HCT116 (cell line): ENCODE measurements around the gene EYA3. TPM values are rescaled to one million over a fixed set of nuclear protein-coding genes. Genes with fewer than 3 reads are reported as not detected.

ENCODE experiments used
- ATAC-seq: fragments of 200-7000 bp; cut with Tn5 transposase; 2 replicates; pipeline ENCODE4 v1.9.1; 2020; ENCODE audit warnings: mild to moderate bottlenecking, moderate library complexity
- BruUV-seq: library from RNA; stranded (reverse); fragments of 400-500 nt; replicated peaks from 2 replicates; lab custom pipeline; 2021; lab: Mats Ljungman, UMichigan
- CTCF ChIA-PET: fragments of 300-600 bp; sonication (Branson Sonifier 250); formaldehyde crosslinking; loops from one replicate; lab custom pipeline; 2021; ENCODE audit warnings: antibody characterized with exemption; lab: Charles Lee
- POLR2A ChIA-PET: fragments of 300-600, 350-600 bp; sonication (Branson Sonifier 250); formaldehyde crosslinking; loops from one replicate; lab custom pipeline; 2021; ENCODE audit warnings: antibody characterized with exemption; lab: Charles Lee
- RAD21 ChIA-PET, 2 experiments: fragments of 300-600 bp; sonication (Branson Sonifier 250); formaldehyde crosslinking; loops; one replicate each; lab custom pipeline; 2023; ENCODE audit warnings: low total read pairs in 2 of 2; ENCODE audit not compliant: uncharacterized antibody in 2 of 2, unreplicated experiment in 2 of 2, low non-redundant PET in 1 of 2; lab: Charles Lee
- DNase-seq: peaks from one replicate; pipeline ENCODE4 v3.0.0-alpha.2; 2010; ENCODE audit warnings: low read depth, low spot score
- H2AFZ ChIP-seq: fragments of 200-600 bp; shearing (Covaris generic), sonication (generic); 2 replicates; pipeline ENCODE4 v1.6.1; 2017; ENCODE audit warnings: low read depth, mixed run types, mixed read lengths, antibody characterized with exemption, low read length; ENCODE audit not compliant: poor library complexity, severe bottlenecking
- H3K27ac ChIP-seq: 2 replicates; pipeline ENCODE4 v1.5.1; 2012; ENCODE audit warnings: low read depth, low read length
- H3K27me3 ChIP-seq: fragments of 200-600 bp; sonication (generic); 2 replicates; pipeline ENCODE4 v1.6.1; 2016; ENCODE audit warnings: mixed run types, low read length, mixed read lengths; ENCODE audit not compliant: insufficient read depth
- H3K36me3 ChIP-seq, 2 experiments: fragments of 200-500 bp in 1 of 2; fragments of 200-600 bp in 1 of 2; sonication (Bioruptor generic) in 1 of 2; sonication (generic) in 1 of 2; 2 replicates each; pipeline versions ENCODE4 v1.5.1 to v1.6.1; 2014 to 2016; ENCODE audit warnings: low read length in 2 of 2, inconsistent platforms in 1 of 2, mixed read lengths in 1 of 2, mixed run types in 1 of 2; ENCODE audit not compliant: insufficient read depth in 2 of 2, control insufficient read depth in 1 of 2
- H3K4me1 ChIP-seq, 2 experiments: fragments of 200-600 bp in 1 of 2; sonication (generic) in 1 of 2; 2 replicates each; pipeline versions ENCODE4 v1.5.1 to v1.6.1; 2012 to 2017; ENCODE audit warnings: low read length in 2 of 2, inconsistent platforms in 1 of 2, mild to moderate bottlenecking in 1 of 2, mixed read lengths in 1 of 2, mixed run types in 1 of 2, moderate library complexity in 1 of 2; ENCODE audit not compliant: insufficient read depth in 2 of 2, control insufficient read depth in 1 of 2
- H3K4me2 ChIP-seq: fragments of 200-600 bp; sonication (generic); 2 replicates; pipeline ENCODE4 v1.6.1; 2017; ENCODE audit warnings: mixed run types, low read length, mixed read lengths
- H3K4me3 ChIP-seq, 2 experiments: fragments of 200-600 bp in 1 of 2; sonication (generic) in 1 of 2; replicated peaks in 1 of 2; 2 replicates each; pipeline ENCODE4 v1.5.1; 2011 to 2016; ENCODE audit warnings: low read length in 2 of 2, control low read depth in 1 of 2, low read depth in 1 of 2, mild to moderate bottlenecking in 1 of 2, mixed read lengths in 1 of 2, mixed run types in 1 of 2
- H3K79me2 ChIP-seq: fragments of 200-600 bp; sonication (generic); 2 replicates; pipeline ENCODE4 v1.6.1; 2017; ENCODE audit warnings: mild to moderate bottlenecking, mixed run types, low read length, moderate library complexity, mixed read lengths; ENCODE audit not compliant: insufficient read depth
- H3K9ac ChIP-seq: fragments of 200-600 bp; sonication (generic); 2 replicates; pipeline ENCODE4 v1.6.1; 2016; ENCODE audit warnings: low read length, mixed read lengths
- H3K9me2 ChIP-seq: fragments of 200-600 bp; sonication (generic), shearing (Covaris generic); 2 replicates; pipeline ENCODE4 v1.6.1; 2017; ENCODE audit warnings: mixed run types, mild to moderate bottlenecking, moderate library complexity; ENCODE audit not compliant: insufficient read depth
- H3K9me3 ChIP-seq, 2 experiments: fragments of 200-500 bp in 1 of 2; fragments of 200-600 bp in 1 of 2; sonication (Bioruptor generic) in 1 of 2; sonication (generic) in 1 of 2; 2 replicates each; pipeline ENCODE4 v1.6.1; 2014 to 2017; ENCODE audit warnings: low read length in 2 of 2, mixed read lengths in 2 of 2, inconsistent platforms in 1 of 2, low read depth in 1 of 2, mild to moderate bottlenecking in 1 of 2, mixed run types in 1 of 2, moderate library complexity in 1 of 2; ENCODE audit not compliant: control insufficient read depth in 1 of 2, insufficient read depth in 1 of 2
- H4K20me1 ChIP-seq: fragments of 200-600 bp; sonication (generic), shearing (Covaris generic); 2 replicates; pipeline ENCODE4 v1.6.1; 2017; ENCODE audit warnings: mixed run types, mild to moderate bottlenecking, moderate library complexity; ENCODE audit not compliant: insufficient read depth
- ATF3 ChIP-seq: IDR thresholded peaks from 2 replicates; pipeline ENCODE4 v1.6.1; 2012
- CBX3 ChIP-seq: IDR thresholded peaks from 2 replicates; pipeline ENCODE4 v1.6.1; 2012; ENCODE audit warnings: low read depth
- CEBPB ChIP-seq: IDR thresholded peaks from 2 replicates; pipeline ENCODE4 v1.6.1; 2012; ENCODE audit warnings: low read depth
- ELF1 ChIP-seq: IDR thresholded peaks from 2 replicates; pipeline ENCODE4 v1.6.1; 2012; ENCODE audit warnings: low read depth, borderline replicate concordance
- EZH2 ChIP-seq: fragments of 200-600 bp; sonication (generic); IDR thresholded peaks from 2 replicates; pipeline ENCODE4 v1.6.1; 2017; ENCODE audit warnings: antibody characterized with exemption, mixed run types
- EZH2phosphoT487 ChIP-seq: fragments of 200-600 bp; IDR thresholded peaks from 2 replicates; pipeline ENCODE4 v1.6.1; 2018; ENCODE audit warnings: antibody characterized with exemption, borderline replicate concordance
- POLR2AphosphoS5 ChIP-seq: IDR thresholded peaks from 2 replicates; pipeline ENCODE4 v1.6.1; 2011; ENCODE audit warnings: mild to moderate bottlenecking, low read depth, low read length, moderate library complexity
- REST ChIP-seq: IDR thresholded peaks from 2 replicates; pipeline ENCODE4 v1.6.1; 2012; ENCODE audit warnings: low read depth
- SIN3A ChIP-seq: IDR thresholded peaks from 2 replicates; pipeline ENCODE4 v1.6.1; 2012; ENCODE audit warnings: low read depth
- SP1 ChIP-seq: IDR thresholded peaks from 2 replicates; pipeline ENCODE4 v1.6.1; 2012; ENCODE audit warnings: low read depth
- SRF ChIP-seq: IDR thresholded peaks from 2 replicates; pipeline ENCODE4 v1.6.1; 2012; ENCODE audit warnings: low read depth
- TCF7L2 ChIP-seq: IDR thresholded peaks from 2 replicates; pipeline ENCODE4 v1.7.0; 2011; ENCODE audit warnings: borderline replicate concordance, inconsistent platforms; ENCODE audit not compliant: insufficient read depth, insufficient read length; ENCODE audit errors: extremely low read depth
- YY1 ChIP-seq: IDR thresholded peaks from 2 replicates; pipeline ENCODE4 v1.6.1; 2011; ENCODE audit warnings: low read length, low read depth, moderate library complexity, mild to moderate bottlenecking; ENCODE audit not compliant: insufficient replicate concordance; ENCODE audit errors: extremely low read depth
- ZFX ChIP-seq: fragments of 450-650 bp; IDR thresholded peaks from 2 replicates; pipeline ENCODE4 v1.6.1; 2017
- ZNF274 ChIP-seq: fragments of 200-500 bp; sonication (Bioruptor generic); IDR thresholded peaks from 2 replicates; pipeline ENCODE4 v1.6.1; 2014; ENCODE audit warnings: mild to moderate bottlenecking, low read depth, low read length, inconsistent platforms
- intact Hi-C: fragments of 100-400 bp; cut with micrococcal nuclease; formaldehyde crosslinking; loops from 2 replicates; pipeline ENCODE4 v1.10.0; 2022
- total RNA-seq: library from RNA; stranded (reverse); gene quantifications from one replicate; pipeline ENCODE4 v1.2.1, GENCODE V29; 2021; ENCODE audit not compliant: unreplicated experiment
- TF ChIP-seq, protein P1 (sequence below), 3 experiments: fragments of 200-600 bp in 1 of 3; sonication (generic) in 1 of 3; IDR thresholded peaks in 2 of 3; conservative IDR thresholded peaks in 1 of 3; 2 replicates each; pipeline ENCODE4 v1.5.1; 2012 to 2017; ENCODE audit warnings: low read depth in 2 of 3, low read length in 2 of 3, antibody characterized with exemption in 1 of 3, borderline replicate concordance in 1 of 3, control low read depth in 1 of 3, mild to moderate bottlenecking in 1 of 3, mixed read lengths in 1 of 3, mixed run types in 1 of 3, moderate library complexity in 1 of 3; ENCODE audit not compliant: insufficient read depth in 1 of 3

EYA3 gene
- total RNA-seq, 1 experiment from 2014 or later: 25.9 TPM

- no peaks in the 10 kb centered on the region for H3K9me3 ChIP-seq
- CTCF ChIA-PET: no interaction called here
- intact Hi-C loops: no loop called here
- no peak overlapping the region for H3K27ac ChIP-seq
- H3K4me2 ChIP-seq: no peak overlapping the region
- ATAC-seq (no peak), DNase-seq (no peak)
- H3K9ac ChIP-seq: no peak overlapping the region
- H3K36me3 ChIP-seq: no peaks in the 10 kb centered on the region
- no peaks in the 10 kb centered on the region for H3K79me2 ChIP-seq
- H2AFZ ChIP-seq: no peak overlapping the region
- POLR2A ChIA-PET: no interaction called here
- H3K4me1 ChIP-seq: no peaks in the 10 kb centered on the region
- no peaks in the 10 kb centered on the region for H3K9me2 ChIP-seq
- H3K4me3 ChIP-seq: no peak overlapping the region
- H3K27me3 ChIP-seq: no peaks in the 10 kb centered on the region
- no TSS peak for BruUV-seq
- RAD21 ChIA-PET: no interaction called here
- H4K20me1 ChIP-seq: no peaks in the 10 kb centered on the region; the same call in 1 of the 2 replicates
- TF ChIP-seq ATF3: no peak
- TF ChIP-seq EZH2phosphoT487: no peak
- TF ChIP-seq YY1: no peak
- no peak for TF ChIP-seq POLR2AphosphoS5
- no peak for TF ChIP-seq TCF7L2
- no peak for TF ChIP-seq SIN3A
- TF ChIP-seq, protein P1, sequence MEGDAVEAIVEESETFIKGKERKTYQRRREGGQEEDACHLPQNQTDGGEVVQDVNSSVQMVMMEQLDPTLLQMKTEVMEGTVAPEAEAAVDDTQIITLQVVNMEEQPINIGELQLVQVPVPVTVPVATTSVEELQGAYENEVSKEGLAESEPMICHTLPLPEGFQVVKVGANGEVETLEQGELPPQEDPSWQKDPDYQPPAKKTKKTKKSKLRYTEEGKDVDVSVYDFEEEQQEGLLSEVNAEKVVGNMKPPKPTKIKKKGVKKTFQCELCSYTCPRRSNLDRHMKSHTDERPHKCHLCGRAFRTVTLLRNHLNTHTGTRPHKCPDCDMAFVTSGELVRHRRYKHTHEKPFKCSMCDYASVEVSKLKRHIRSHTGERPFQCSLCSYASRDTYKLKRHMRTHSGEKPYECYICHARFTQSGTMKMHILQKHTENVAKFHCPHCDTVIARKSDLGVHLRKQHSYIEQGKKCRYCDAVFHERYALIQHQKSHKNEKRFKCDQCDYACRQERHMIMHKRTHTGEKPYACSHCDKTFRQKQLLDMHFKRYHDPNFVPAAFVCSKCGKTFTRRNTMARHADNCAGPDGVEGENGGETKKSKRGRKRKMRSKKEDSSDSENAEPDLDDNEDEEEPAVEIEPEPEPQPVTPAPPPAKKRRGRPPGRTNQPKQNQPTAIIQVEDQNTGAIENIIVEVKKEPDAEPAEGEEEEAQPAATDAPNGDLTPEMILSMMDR (IDR thresholded peaks at IDR 0.05 in 2 of 3, conservative IDR thresholded peaks at IDR 0.05 in 1 of 3; ENCODE audit: borderline replicate concordance in 1 of 3, insufficient read depth in 1 of 3, low read depth in 2 of 3, low read length in 2 of 3): no peak
- TF ChIP-seq ZNF274: no peak
- no peak for TF ChIP-seq EZH2
- TF ChIP-seq SP1: no peak
- no peak for TF ChIP-seq CEBPB
- TF ChIP-seq CBX3: no peak
- no peak for TF ChIP-seq SRF
- TF ChIP-seq REST: no peak
- no peak for TF ChIP-seq ELF1
- no peak for TF ChIP-seq ZFX
Observed at GRCh38 chr1:28028873-28029654, 59.3 kb downstream of the EYA3 start.
